Measurements from ENCODE around the gene KIF6.

The KIF6 gene

DNA sequence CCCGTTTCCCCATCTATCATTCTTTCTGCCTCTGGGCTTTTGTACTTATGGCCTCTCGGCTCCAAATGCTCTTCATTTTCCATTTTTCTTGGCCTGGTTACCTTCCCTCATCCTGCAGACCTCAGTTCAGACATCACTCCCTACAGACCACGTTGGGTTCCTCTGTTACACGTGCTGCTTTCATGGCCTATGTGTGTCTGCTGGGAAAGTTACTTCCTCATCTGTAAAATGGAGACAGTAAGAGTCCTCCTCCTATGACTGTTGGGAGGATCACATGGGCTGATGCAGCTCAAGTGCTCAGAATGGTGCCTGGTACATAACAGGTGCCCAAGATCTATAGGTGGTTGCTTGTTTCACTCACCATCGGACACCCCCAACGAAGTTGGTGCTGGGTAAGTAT is 424.5 kb downstream of the KIF6 start:
- H3K4me3 ChIP-seq (ENCODE audit: low read depth, low read length, poor library complexity, severe bottlenecking): no peak overlapping the region
- H3K27ac ChIP-seq (ENCODE audit: low read depth, low read length, poor library complexity, severe bottlenecking): no peak overlapping the region
- no peak overlapping the region for H3K4me2 ChIP-seq (ENCODE audit: low read length)
- H3K36me3 ChIP-seq (ENCODE audit: insufficient read depth, low read length): no peaks in the 10 kb centered on the region
- no peaks in the 10 kb centered on the region for H3F3A ChIP-seq (ENCODE audit: insufficient read depth, low read length)
- no peaks in the 10 kb centered on the region for H3K9me2 ChIP-seq (ENCODE audit: low read depth, low read length)
- H2AFZ ChIP-seq (ENCODE audit: low read length): no peak overlapping the region
- no peaks in the 10 kb centered on the region for H3K79me2 ChIP-seq (ENCODE audit: insufficient read depth, low read length)
- no peaks in the 10 kb centered on the region for H3K9me3 ChIP-seq (ENCODE audit: low read length)
- no peaks in the 10 kb centered on the region for H3K27me3 ChIP-seq (ENCODE audit: insufficient read depth, low read length)
- TF ChIP-seq CTCF (IDR thresholded peaks at IDR 0.05; ENCODE audit: low read length) (no peak), EZH2 (IDR thresholded peaks at IDR 0.05; ENCODE audit: borderline replicate concordance, low read length) (no peak)
- no peak overlapping the region for H3K9ac ChIP-seq (ENCODE audit: low read length)
- H4K20me1 ChIP-seq (ENCODE audit: insufficient read depth, low read length): no peaks in the 10 kb centered on the region
- H3K4me1 ChIP-seq (ENCODE audit: insufficient read depth, low read length, severe bottlenecking): peaks cover 4% of the 10 kb centered on the region

- peaks cover 4% of the 10 kb centered on the region for H3K4me1 ChIP-seq (ENCODE audit: insufficient read depth, low read length, severe bottlenecking)
- no peaks in the 10 kb centered on the region for H3F3A ChIP-seq (ENCODE audit: insufficient read depth, low read length)
- H3K4me3 ChIP-seq (ENCODE audit: low read depth, low read length, poor library complexity, severe bottlenecking): no peak overlapping the region
- H3K4me2 ChIP-seq (ENCODE audit: low read length): no peak overlapping the region
- no peaks in the 10 kb centered on the region for H3K9me3 ChIP-seq (ENCODE audit: low read length)
- no peaks in the 10 kb centered on the region for H3K79me2 ChIP-seq (ENCODE audit: insufficient read depth, low read length)
- no peak overlapping the region for H2AFZ ChIP-seq (ENCODE audit: low read length)
- H3K36me3 ChIP-seq (ENCODE audit: insufficient read depth, low read length): no peaks in the 10 kb centered on the region
- H3K27me3 ChIP-seq (ENCODE audit: insufficient read depth, low read length): no peaks in the 10 kb centered on the region
- H4K20me1 ChIP-seq (ENCODE audit: insufficient read depth, low read length): no peaks in the 10 kb centered on the region
- TF ChIP-seq CTCF (IDR thresholded peaks at IDR 0.05; ENCODE audit: low read length) (no peak), EZH2 (IDR thresholded peaks at IDR 0.05; ENCODE audit: borderline replicate concordance, low read length) (no peak)
- no peaks in the 10 kb centered on the region for H3K9me2 ChIP-seq (ENCODE audit: low read depth, low read length)
- no peak overlapping the region for H3K9ac ChIP-seq (ENCODE audit: low read length)
- H3K27ac ChIP-seq (ENCODE audit: low read depth, low read length, poor library complexity, severe bottlenecking): no peak overlapping the region
Observed at GRCh38 chr6:39298061-39298460, 427.1 kb downstream of the KIF6 start.

DNA sequence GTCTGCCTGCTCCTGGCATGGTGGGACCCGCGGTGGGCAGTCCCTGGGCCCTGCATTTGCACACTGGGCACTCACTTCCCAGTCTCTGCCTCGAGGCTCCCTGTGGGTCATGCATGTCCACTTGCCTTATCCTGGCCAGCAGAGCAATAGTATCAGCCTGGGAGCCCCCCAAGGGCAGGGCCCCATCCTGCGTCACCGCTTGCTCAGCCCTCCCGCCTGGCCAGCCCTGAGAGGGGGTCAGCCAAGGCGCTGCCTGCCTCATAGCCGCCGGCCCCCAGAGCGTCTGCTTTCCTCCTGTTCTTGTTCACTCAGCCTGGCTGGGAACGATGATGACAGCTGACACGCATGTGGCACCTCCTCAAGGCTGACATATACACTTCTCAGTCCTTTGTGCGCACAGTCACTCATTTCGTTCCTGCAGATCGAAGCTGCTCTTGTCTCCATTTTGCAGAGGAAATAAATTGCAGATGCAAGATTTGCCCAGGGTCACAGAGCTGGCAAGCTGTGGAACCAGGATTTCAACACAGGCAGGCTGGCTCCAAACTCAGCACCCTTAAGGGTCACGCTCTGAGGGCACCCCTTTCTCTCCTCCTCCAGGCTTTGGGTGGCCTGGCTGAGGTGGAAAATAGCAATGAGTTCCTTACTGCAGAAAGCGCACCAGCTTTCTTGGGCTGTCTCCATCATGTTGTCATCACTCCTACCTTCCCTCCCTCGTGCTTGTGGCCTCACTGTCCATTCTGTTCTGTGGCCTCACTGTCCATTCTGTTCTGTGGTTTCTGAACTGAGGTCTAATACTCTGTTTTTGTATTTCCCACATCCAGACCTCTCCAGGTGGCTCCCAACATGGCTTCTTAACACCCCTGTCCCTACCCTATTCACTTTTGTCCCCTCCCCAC is 428.2 kb downstream of the KIF6 start:
- H3K9me3 ChIP-seq (ENCODE audit: low read length): no peaks in the 10 kb centered on the region
- H3K27me3 ChIP-seq (ENCODE audit: insufficient read depth, low read length): no peaks in the 10 kb centered on the region
- no peak overlapping the region for H3K9ac ChIP-seq (ENCODE audit: low read length)
- H3K36me3 ChIP-seq (ENCODE audit: insufficient read depth, low read length): no peaks in the 10 kb centered on the region
- no peak for TF ChIP-seq CTCF (IDR thresholded peaks at IDR 0.05; ENCODE audit: low read length)
- H3K4me3 ChIP-seq (ENCODE audit: low read depth, low read length, poor library complexity, severe bottlenecking): no peak overlapping the region
- no peaks in the 10 kb centered on the region for H3K79me2 ChIP-seq (ENCODE audit: insufficient read depth, low read length)
- H3K9me2 ChIP-seq (ENCODE audit: low read depth, low read length): no peaks in the 10 kb centered on the region
- no peak overlapping the region for H3K4me2 ChIP-seq (ENCODE audit: low read length)
- no peaks in the 10 kb centered on the region for H3F3A ChIP-seq (ENCODE audit: insufficient read depth, low read length)
- H4K20me1 ChIP-seq (ENCODE audit: insufficient read depth, low read length): no peaks in the 10 kb centered on the region
- no peak overlapping the region for H3K27ac ChIP-seq (ENCODE audit: low read depth, low read length, poor library complexity, severe bottlenecking)
- H2AFZ ChIP-seq (ENCODE audit: low read length): no peak overlapping the region
- H3K4me1 ChIP-seq (ENCODE audit: insufficient read depth, low read length, severe bottlenecking): no peaks in the 10 kb centered on the region

Data from OCI-LY1 (cell line).